Stimulated activated CD4-positive, alpha-beta T cell treated with anti-CD3 and anti-CD28 coated beads, Interleukin-15, amount 100 ng/mL, for 48 hours (primary cell): ENCODE measurements around the gene SLIT3.
"Not testable (repeated sequence)": the region's sequence is repeated elsewhere in the genome, so short reads cannot be mapped to it uniquely, and the experiment has no call there.

Source experiments
- DNase-seq, 2 donors: peaks; one replicate each; pipeline ENCODE4 v3.0.0-alpha.2; 2020; ENCODE audit warnings: low read depth in 2 of 2

SLIT3 gene

DNA sequence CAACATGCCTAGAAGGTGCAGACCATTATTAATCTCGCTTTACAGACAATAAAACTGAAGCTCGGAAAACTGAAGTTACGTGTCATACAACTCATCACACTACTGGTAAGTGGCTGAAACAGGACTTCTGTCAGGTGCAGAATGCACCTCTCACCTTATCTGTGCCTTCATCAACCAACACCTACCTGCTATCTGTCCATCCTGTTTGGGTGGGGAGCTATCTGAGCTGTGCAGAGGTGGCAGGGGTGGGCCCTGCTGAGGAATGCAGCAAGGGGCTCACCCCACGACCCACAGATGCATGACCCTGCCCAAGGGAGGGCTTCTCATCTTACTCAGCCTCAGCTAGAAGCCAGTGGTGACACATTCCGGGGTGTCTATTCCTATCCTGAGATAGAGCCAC lies 81.6 kb downstream of the SLIT3 start:
- no peak for DNase-seq

DNA sequence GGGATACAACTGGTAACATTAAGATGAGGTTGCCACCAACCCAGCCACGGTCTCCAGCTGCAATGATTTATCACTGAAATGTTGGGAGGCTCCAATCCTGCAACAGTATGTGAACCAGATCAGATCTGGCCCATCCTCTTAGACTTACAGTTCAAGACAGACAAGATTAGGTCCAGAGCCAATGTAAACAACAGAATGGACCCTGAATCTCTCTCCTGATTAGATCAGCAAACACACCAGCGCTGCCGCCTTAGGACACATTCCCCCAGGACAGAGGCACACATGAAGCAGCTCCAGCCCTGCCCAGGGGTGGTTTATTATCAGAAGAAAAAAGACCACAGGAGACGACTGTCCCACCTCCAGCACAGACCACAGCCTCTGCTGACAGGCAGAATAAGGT lies 82.1 kb downstream of the SLIT3 start:
- no peak for DNase-seq

DNA sequence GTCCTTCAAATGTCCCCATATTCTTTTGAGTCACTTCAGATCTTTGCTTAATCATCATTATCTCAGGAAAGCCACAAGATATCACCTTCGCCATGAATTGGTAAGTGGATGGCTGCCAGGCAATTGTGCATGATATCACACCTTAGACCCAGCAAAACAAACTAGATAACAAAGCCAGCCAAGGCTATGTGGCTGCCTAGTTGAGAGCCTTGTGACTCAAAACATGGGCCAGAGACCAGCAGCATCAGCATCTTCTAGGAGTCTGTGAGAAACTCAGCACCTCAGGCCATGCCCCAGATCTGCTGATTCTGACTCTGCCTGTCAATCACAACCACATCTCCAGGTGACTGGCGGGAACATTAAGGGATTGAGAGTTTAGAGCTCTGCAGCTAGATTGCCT lies 82.8 kb downstream of the SLIT3 start:
- DNase-seq, result no peak

DNA sequence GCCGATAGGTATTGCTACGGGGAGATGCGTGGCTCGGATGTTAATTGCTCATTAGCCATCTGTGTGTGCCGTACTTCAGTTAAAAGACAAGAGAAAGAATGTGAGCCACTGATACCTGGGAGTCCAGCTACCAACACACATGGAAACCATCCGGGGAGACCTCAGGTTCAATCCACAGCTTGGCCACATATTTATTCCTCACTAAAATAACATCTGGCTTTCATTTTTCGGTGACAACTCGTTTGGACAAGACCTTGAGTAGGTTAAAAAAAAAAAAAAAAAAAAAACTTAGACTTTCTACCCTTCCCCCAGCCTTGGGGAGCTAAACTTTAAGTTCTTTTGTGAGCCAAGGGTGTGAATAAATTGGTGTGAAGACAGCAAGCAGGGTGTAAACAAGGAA lies 84.1 kb downstream of the SLIT3 start:
- DNase-seq, result no peak

- DNase-seq, result no peak
Observed at GRCh38 chr5:169213479-169213878, 87.5 kb downstream of the SLIT3 start.

DNA sequence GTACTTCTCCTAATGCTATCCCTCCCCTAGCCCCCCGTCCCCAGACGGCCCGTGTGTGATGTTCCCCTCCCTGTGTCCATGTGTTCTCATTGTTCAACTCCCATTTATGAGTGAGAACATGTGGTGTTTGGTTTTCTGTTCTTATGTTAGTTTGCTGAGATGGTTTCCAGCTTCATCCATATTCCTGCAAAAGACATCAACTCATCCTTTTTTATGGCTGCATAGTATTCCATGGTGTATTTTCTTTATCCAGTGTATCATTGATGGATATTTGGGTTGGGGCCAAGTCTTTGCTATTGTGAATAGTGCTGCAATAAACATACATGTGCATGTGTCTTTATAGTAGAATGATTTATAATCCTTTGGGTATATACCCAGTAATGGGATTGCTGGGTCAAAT lies 89.2 kb downstream of the SLIT3 start:
- DNase-seq, result not testable (repeated sequence)

GRCh38 chr5:169204788-169205400 lies 96.0 kb downstream of the SLIT3 start:
- DNase-seq, result no peak

GRCh38 chr5:169202969-169203368 lies 98.0 kb downstream of the SLIT3 start:
- no peak for DNase-seq

DNA sequence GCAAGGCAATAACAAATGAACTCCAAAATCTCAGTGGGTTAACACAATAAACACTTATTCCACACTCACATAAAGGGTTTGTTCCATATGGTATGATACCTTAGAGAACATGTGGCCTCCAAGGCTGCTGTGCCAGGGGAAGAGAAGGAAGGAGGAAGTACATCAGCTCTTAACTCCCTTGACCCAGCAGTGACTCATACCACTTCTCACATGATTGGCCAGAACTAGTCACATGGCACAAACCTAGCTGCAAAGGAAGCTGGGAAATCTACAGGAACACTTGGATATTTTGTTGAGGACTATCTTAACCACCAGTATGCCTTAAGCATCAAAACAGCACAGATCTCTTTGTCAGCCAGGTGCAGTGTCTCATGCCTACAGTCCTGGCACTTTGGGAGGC lies 99.3 kb downstream of the SLIT3 start:
- no peak for DNase-seq

- DNase-seq, result no peak
Observed at GRCh38 chr5:169200125-169200778, 100.7 kb downstream of the SLIT3 start.

DNA sequence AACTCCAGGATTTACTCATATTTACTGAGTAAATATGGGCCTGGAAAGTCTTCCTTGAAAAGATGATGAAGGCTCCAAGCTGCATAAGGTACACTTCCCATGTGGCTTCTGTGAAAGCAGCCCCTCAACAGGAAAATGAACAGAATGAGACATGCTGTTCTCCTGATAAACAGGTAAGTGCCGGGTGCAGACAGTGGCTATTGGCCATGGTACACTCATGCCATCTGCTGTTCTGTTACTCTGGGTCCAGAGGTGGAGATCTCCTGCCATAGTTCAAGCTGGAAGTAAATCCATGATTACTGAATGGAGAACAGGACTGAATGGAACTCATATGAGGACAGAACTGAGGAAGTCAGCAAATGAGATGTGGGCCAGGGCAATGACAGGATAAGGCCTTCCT lies 103.6 kb downstream of the SLIT3 start:
- no peak for DNase-seq

GRCh38 chr5:169196059-169196458 lies 104.9 kb downstream of the SLIT3 start:
- no peak for DNase-seq

GRCh38 chr5:169195601-169196000 lies 105.3 kb downstream of the SLIT3 start:
- no peak for DNase-seq

DNA sequence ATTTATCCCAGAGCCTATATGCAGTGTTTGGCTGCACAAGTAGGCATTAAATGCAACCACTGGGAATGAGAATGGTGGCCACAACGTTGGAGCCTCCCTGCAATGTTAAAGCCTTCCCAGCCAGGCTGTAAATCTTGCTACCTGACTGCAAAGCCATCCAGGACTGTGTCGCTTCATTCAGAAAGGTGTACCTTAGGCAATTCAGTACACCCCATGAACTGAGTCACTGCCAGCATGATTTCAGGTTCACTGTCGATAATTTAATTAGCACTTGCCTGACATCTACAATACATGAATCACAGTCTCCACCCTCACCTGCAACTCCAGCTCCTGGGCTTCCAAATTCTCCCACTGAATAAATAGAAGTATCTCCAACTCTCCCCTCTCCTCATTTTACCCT lies 108.4 kb downstream of the SLIT3 start:
- no peak for DNase-seq

DNA sequence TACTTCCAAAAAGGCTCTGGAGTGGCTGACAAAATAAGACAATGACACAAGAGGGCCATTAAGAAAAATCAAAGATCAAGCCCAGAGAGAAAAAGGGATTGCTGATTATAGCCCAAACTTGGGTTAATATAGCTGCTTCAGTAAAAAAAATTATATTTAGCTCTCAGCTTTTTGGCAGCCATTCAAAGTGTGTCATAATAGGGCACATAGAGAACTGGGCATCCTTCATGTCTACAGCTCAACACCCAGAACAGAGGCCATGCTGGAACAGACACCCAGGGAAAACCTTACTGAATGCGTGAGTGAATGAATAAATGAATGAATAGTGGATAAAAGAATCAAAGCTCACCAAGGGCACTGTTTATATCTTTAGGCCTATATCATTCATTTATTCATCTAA lies 110.1 kb downstream of the SLIT3 start:
- DNase-seq, result no peak

DNA sequence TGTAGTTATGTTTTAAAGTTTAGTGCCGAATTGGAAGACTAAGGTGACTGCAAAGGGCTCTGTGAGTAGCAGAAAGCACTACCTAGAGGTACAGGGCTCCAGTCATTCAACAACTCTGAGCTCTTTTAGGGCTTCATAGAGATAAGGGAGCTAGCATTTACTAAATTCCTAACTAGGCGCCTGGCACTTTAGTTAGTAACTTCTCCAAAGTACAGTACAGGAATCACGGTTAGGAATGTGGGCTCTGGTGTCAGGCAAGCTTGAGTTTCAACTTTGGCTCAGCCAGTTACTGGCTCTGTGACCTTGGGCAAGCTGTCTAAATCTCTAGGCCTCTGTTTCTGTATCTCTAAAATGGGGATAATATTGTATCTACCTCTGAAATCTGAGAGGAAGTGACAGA lies 115.3 kb downstream of the SLIT3 start:
- DNase-seq, result no peak

DNA sequence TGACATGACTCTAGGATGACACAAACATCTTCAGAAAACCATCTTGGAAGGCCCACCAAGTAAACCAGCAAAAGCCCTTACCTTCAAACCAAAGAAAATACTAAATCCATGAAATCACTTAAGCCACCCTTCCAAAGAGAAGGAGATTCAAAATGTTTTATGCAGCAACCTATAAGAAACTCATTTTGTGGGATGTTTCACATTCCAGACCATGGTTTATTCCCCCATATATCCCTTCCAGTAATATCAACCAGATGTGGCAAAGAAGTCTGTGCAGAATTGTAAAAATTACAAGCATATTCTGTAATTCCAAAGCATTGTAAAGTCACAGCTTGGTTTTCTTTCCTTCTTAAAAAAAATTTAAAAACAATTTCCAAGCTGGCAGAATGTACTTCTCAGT lies 117.4 kb downstream of the SLIT3 start:
- DNase-seq, result no peak

DNA sequence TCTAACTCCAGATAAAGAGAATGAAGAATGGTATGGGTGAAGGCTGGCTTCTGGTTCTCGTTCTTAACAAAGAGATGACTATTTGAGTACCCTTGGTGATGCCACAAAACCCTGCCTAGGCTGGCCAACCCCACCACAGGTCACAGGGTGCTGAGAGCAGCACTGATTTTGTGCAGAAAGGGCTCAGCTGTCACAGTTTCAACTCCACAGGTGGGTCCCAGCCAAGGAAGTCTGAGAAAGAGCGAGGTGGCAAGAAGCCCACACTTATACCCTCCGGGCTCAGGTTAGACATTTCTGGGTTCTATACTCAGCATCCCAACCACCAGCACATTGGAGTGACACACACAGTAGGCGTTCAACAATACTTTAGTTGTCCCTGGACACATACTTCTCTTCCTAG lies 118.1 kb downstream of the SLIT3 start:
- DNase-seq, result no peak

GRCh38 chr5:169181814-169182213 lies 119.1 kb downstream of the SLIT3 start:
- no peak for DNase-seq

DNA sequence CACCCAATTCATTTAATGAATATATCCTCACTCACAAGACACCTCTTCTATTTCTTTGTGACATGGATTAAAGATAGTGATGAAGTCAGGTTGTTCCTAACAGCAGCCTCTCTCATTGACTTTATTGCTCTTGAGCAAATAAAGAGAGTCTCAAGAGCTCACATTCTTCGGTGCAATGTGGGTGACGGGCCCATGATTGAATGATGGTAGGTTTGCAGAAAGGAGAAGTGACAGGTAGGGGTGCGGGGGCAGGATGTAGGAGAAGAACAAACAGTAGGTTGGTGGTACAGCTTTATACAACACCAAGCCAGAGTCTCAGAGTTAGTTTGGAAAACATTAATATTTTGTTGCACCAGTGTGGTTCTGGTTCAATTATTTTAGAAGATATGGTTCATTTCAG lies 122.2 kb downstream of the SLIT3 start:
- no peak for DNase-seq

DNA sequence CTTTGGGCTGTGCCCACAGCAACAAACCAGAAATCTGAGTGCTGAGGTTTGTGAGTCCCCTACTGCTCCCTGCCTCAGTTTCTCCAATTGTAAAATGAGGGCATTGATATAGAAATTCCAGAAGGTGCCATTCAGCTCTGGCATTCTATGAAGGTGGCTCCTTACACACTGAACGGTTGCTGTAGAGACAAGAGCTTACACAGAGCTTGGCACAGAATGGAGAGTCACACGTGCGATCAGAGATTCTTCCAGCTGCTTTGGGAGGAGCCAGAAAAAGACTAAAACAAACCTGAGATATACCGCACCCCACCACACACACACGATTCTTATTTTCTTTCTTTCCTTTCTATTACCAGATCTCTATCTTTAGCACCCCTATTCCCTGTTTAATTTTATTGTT lies 122.7 kb downstream of the SLIT3 start:
- no peak for DNase-seq

DNA sequence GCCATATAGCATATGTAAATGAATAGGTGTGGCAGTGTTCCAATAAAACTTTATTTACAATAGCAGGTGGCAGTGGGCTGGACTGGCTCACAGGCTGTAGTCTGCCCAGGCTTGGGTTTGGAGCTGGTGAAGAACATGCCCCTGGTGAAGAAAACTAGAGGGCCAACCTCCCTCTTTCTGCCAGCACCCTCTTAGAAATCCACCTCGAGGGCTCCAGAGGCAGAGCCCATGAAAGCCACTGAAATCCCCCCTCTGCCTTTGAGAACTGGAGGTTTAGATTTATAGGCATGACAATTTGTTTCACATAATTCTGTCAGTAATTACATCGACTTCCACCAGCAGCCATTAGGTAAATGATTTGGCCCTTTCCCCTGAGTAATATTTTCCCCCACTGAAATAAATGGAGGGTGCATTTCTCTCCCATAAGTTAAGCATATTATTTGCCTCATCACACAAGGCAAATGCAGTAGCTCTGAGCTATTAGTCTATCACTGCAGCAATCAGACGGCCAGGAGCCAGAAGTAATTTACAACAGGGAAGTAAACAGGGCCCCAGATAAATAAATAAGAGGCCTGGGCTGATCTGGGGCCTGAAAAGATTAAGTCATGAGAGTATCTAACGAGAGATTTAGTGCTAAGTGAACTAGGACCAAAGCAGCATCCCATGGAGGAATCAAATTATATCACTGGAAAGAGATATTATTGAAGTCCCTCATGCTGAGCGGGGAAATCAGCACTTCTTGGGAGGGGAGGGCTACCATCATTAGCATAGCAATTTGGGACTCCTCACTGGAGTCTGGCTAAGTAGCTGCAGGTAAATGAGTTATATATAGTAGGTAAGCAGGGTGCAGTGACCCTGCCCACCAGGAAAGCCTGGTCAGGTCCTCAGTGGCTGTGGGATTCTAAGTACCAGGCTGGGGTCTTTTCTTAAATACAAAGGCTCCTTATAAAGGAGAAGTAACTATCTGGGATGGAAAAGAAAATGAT lies 123.9 kb downstream of the SLIT3 start:
- no peak for DNase-seq

DNA sequence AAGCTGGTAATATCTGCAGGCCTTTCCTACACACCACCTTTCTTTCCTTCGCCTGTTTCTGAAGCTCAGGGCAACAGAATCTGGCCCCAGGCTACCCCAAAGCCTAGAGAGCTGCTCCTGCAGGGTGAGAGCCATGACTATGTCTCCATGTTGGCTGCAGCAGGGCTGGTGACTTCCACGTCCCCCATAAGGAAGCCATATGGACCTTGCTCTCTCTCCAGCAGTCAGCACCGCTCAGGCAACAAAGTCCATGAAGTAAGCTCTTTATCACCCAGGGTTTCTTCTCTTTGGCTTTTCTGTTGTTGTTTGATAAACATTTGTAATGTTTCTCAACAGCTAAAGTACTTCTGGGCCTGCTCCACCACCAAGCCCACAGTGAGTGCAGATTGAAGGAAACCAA lies 125.2 kb downstream of the SLIT3 start:
- DNase-seq, result no peak
